Right renal pelvis (tissue), 4 donors: Measurements from ENCODE around the gene TECTA. TPM values are rescaled to one million over a fixed set of nuclear protein-coding genes. Genes with fewer than 3 reads are reported as not detected.

Experiments
- DNase-seq, 4 donors: peaks; one replicate each; pipeline ENCODE4 v3.0.0-alpha.2; 2013; ENCODE audit warnings: low read depth in 4 of 4, low spot score in 3 of 4, missing footprints in 1 of 4
- polyA plus RNA-seq, 4 donors: library from polyadenylated mRNA; unstranded; fragments of 120-200 nt; gene quantifications; one replicate each; pipeline ENCODE4 v1.2.1, GENCODE V29; 2013; ENCODE audit not compliant: insufficient read length in 4 of 4

TECTA gene, protein sequence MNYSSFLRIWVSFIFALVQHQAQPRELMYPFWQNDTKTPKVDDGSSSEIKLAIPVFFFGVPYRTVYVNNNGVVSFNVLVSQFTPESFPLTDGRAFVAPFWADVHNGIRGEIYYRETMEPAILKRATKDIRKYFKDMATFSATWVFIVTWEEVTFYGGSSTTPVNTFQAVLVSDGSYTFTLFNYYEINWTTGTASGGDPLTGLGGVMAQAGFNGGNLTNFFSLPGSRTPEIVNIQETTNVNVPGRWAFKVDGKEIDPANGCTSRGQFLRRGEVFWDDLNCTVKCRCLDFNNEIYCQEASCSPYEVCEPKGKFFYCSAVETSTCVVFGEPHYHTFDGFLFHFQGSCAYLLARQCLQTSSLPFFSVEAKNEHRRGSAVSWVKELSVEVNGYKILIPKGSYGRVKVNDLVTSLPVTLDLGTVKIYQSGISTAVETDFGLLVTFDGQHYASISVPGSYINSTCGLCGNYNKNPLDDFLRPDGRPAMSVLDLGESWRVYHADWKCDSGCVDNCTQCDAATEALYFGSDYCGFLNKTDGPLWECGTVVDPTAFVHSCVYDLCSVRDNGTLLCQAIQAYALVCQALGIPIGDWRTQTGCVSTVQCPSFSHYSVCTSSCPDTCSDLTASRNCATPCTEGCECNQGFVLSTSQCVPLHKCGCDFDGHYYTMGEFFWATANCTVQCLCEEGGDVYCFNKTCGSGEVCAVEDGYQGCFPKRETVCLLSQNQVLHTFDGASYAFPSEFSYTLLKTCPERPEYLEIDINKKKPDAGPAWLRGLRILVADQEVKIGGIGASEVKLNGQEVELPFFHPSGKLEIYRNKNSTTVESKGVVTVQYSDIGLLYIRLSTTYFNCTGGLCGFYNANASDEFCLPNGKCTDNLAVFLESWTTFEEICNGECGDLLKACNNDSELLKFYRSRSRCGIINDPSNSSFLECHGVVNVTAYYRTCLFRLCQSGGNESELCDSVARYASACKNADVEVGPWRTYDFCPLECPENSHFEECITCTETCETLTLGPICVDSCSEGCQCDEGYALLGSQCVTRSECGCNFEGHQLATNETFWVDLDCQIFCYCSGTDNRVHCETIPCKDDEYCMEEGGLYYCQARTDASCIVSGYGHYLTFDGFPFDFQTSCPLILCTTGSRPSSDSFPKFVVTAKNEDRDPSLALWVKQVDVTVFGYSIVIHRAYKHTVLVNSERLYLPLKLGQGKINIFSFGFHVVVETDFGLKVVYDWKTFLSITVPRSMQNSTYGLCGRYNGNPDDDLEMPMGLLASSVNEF (N-terminal part only)
- polyA plus RNA-seq, result 1 to 10 TPM; 2.0 to 2.2 (median 2.1) TPM

DNA sequence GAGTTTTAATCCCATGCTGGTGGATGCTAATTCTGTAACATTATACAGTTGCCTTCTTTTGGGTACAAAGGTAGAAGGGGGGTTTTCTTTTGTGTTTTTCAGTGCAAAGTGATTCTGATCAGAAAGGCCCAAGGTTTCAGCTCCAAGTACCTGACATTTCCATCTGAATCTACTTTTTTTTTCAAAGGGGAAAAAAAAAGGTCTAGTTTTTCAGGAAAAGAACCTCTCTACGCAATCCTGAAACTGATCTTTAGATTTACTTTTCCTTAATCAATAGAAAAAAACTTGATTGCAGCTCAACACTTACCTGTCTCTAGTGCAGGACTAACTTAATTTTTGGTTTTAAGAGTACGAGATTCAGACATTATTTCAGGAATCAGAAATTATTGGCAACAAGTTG, at the start of gene TECTA:
TSS of gene TECTA (plus strand) at position 301 of the 400 bp plus-strand sequence. CDS start 1,423 bp downstream, outside the sequence.
- no peak for DNase-seq

- DNase-seq, result no peak
These were observed 47.8 kb upstream of the TECTA start for GRCh38 chr11:121053244-121053643.

GRCh38 chr11:121054266-121054665, 46.8 kb upstream of the TECTA start:
- DNase-seq, result no peak

DNA sequence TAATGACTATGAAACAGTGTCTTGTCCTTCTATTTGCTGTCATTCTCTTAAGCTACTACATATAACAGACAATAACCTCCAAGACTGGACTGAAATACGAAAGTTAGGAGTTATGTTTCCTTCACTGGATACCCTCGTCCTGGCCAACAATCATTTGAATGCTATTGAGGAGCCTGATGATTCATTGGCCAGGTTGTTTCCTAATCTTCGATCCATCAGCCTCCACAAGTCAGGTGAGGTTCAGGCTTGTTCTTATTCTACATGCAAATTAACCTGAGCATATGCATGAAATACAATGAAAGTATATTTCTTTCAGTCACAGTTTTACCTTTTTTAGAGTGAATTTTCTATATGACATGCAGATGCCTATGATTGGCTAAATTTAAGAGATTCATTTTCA, 46.0 kb upstream of the TECTA start:
- DNase-seq, result no peak

DNA sequence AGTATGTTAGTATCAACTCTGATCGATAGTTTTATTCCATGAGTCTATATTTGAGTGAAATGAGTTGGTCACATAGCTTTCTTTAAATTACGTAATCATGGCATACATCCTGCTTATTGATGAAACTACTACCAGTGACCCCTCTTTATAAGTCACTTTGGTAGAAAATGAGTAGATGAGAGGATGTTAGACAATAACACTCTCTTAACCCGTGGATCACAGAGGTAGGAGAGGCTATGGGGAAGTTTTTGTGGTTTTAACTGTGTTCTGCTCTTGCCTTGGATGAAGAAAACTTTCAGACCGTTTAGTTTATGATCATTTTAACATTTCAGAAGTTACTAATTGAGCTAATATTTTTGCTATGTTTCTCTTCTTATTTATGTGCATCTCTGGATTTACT, 43.1 kb upstream of the TECTA start:
- DNase-seq, result no peak

GRCh38 chr11:121058941-121059340, 42.1 kb upstream of the TECTA start:
- no peak for DNase-seq

GRCh38 chr11:121059605-121060004, 41.4 kb upstream of the TECTA start:
- no peak for DNase-seq

GRCh38 chr11:121063728-121064127, 37.3 kb upstream of the TECTA start:
- DNase-seq, result no peak

- no peak for DNase-seq
These were observed 34.4 kb upstream of the TECTA start for GRCh38 chr11:121066623-121067022.

DNA sequence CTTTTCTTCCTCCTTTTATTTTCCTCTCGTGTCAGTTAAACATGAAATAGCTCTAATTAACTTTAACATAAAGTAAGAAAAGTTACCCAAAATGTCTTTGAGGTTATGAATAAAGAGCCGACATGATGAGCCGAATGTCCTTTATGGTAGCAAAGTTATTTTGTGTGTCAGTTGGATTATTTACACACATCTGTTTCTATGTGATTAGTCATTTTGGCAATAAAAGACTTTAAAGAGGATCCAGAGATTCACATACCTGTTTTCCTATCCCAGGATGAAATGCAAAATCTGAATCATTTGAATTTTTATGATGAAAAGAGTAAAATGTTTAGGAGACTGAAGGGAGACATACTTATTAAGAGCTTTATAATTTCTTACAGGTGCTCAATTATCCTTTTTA, 34.0 kb upstream of the TECTA start:
- DNase-seq, result no peak

DNA sequence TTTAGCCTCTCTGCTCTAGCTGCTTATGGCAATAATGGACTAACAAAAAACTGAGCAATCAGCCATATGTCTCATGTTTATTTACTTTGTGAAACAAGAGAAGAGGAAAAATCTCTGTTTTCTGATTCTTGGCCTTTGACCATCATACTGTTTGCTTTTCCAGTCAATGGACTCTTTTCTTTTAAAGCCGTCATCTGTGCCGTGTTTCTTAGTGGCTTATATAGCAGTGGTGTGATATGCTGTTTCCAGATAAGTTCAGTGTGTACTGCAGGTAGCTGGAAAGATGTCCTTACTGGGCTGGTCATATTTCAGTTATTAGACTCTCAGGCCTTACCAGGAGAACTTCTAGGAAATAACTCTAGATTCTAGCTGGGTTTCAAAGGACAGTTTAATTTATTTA, 33.6 kb upstream of the TECTA start:
- DNase-seq, result no peak

- DNase-seq, result no peak
These were observed 32.9 kb upstream of the TECTA start for GRCh38 chr11:121067962-121068647.

- DNase-seq, result no peak
These were observed 32.3 kb upstream of the TECTA start for GRCh38 chr11:121068787-121069186.

DNA sequence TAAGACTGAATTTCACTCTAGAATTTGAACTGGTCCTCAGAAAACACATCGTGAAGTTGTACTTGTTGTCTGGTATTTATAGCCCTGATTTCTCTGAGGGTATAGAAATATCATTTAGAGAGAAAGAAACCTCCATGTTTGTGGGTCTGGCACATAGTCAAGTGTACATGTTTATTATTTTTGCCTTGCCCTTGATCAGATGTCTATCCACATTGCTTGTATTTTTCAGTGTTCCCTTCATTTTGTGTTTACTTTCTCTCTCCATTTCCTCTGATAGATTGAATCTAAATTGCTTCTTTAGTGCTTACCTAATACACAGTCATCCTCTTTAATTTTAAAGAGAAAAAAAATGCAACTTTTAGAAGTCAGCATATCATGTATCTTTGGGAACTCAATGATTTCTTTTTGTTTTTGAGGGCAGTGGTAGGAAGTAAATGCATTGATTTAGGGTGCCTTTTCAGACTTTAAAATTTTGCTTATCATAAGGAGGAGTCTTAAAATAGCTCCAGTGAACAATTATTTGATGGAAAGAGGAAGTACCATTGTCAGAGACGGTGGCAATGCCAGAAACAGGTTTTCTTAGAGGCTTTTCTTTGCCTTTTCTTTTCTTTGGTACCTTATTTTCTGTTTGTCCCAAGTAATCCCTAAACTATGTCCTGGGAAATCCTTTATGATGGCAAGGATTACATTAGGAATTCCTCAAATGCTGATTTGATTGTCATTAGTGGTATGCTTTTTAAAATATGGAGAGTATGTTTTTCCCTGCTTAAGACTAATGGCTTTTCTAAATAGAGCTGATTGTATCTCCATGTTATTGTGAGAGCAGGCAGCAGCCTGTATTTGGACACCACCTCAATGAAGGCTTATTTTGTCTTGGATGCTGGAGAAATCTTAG, 29.8 kb upstream of the TECTA start:
- DNase-seq, result no peak

GRCh38 chr11:121071846-121072450, 29.1 kb upstream of the TECTA start:
- DNase-seq, result no peak

GRCh38 chr11:121081321-121081720, 19.7 kb upstream of the TECTA start:
- no peak for DNase-seq

GRCh38 chr11:121082219-121082618, 18.8 kb upstream of the TECTA start:
- no peak for DNase-seq

- DNase-seq, result peak in 2 of 4 donors; percentile 29 to 43
These were observed 18.4 kb upstream of the TECTA start for GRCh38 chr11:121082670-121083069.

GRCh38 chr11:121086866-121087265, 14.2 kb upstream of the TECTA start:
- DNase-seq, result no peak
